ENCODE results near the gene CPE.

Gene CPE

DNA sequence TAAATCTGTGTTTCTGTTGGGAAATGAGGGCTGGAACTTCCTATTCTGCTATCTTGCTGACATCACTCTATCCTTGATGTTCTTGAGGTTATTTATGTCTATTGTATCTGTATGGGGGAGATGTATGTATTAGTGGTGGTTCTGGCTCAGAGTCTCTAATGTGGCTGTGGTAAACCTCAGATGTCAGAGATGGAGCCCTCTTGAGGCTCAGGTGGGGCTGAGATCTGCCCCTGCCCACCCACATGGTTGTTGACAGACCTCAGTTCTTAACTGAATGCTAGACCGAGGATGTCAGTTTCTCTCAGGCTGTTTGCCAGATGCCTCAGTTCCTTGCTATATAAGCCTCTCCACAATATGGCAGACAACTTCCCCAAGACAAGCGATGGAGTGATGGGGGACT is 3.3 kb upstream of the CPE start:
- Histone ChIP-seq H3K27ac (ENCODE audit: low read depth, low read length) (no peak overlapping the region), H3K4me3 (ENCODE audit: low read length) (no peak overlapping the region), H3K9me3 (ENCODE audit: control insufficient read depth, insufficient read depth, low read length) (no peaks in the 10 kb centered on the region), H3K4me1 (ENCODE audit: control insufficient read depth, low read length) (no peaks in the 10 kb centered on the region), H3F3A (ENCODE audit: control insufficient read depth, insufficient read depth) (no peaks in the 10 kb centered on the region), H3K27me3 (ENCODE audit: control insufficient read depth, low read length) (peaks cover 3% of the 10 kb centered on the region; the same call in 1 of the 2 replicates), H4K20me1 (ENCODE audit: control insufficient read depth, insufficient read depth, low read depth, low read length) (no peaks in the 10 kb centered on the region), H3K9me2 (replicated peaks; ENCODE audit: control insufficient read depth, low read length) (no peaks in the 10 kb centered on the region), H3K79me2 (ENCODE audit: control insufficient read depth, low read length) (no peaks in the 10 kb centered on the region), H3K36me3 (ENCODE audit: control insufficient read depth, low read length) (no peaks in the 10 kb centered on the region), H3K4me2 (ENCODE audit: low read length) (no peak overlapping the region)
- TF ChIP-seq, protein P1, sequence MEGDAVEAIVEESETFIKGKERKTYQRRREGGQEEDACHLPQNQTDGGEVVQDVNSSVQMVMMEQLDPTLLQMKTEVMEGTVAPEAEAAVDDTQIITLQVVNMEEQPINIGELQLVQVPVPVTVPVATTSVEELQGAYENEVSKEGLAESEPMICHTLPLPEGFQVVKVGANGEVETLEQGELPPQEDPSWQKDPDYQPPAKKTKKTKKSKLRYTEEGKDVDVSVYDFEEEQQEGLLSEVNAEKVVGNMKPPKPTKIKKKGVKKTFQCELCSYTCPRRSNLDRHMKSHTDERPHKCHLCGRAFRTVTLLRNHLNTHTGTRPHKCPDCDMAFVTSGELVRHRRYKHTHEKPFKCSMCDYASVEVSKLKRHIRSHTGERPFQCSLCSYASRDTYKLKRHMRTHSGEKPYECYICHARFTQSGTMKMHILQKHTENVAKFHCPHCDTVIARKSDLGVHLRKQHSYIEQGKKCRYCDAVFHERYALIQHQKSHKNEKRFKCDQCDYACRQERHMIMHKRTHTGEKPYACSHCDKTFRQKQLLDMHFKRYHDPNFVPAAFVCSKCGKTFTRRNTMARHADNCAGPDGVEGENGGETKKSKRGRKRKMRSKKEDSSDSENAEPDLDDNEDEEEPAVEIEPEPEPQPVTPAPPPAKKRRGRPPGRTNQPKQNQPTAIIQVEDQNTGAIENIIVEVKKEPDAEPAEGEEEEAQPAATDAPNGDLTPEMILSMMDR (IDR thresholded peaks at IDR 0.05; ENCODE audit: low read depth, low read length, poor library complexity, severe bottlenecking), result no peak
- TF ChIP-seq EZH2phosphoT487 (IDR thresholded peaks at IDR 0.05; ENCODE audit: borderline replicate concordance, low read length), result no peak

DNA sequence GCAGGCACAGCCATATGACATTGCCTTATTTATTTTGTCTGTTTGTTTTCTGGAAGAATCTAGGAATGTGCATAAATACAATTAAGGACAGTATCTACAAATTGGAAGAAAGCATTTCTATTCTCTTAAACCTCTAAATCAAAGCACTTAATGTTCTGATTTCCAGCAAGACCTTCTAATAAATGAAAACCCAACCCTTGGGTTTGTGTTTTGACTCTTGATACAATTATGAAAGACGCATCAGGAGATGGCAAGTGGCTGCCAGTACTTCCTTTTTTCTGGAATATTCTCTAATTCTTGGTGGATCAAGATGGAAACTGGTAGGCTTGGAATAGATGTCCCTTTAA is 437 bp upstream of the CPE start:
- Histone ChIP-seq H3K9me3 (ENCODE audit: control insufficient read depth, insufficient read depth, low read length) (no peaks in the 10 kb centered on the region), H3K4me1 (ENCODE audit: control insufficient read depth, low read length) (no peaks in the 10 kb centered on the region), H3F3A (ENCODE audit: control insufficient read depth, insufficient read depth) (no peaks in the 10 kb centered on the region), H3K36me3 (ENCODE audit: control insufficient read depth, low read length) (no peaks in the 10 kb centered on the region), H3K27me3 (ENCODE audit: control insufficient read depth, low read length) (peaks cover 5% of the 10 kb centered on the region), H3K9me2 (replicated peaks; ENCODE audit: control insufficient read depth, low read length) (no peaks in the 10 kb centered on the region), H3K79me2 (ENCODE audit: control insufficient read depth, low read length) (no peaks in the 10 kb centered on the region), H3K4me3 (ENCODE audit: low read length) (no peak overlapping the region), H3K4me2 (ENCODE audit: low read length) (no peak overlapping the region), H4K20me1 (ENCODE audit: control insufficient read depth, insufficient read depth, low read depth, low read length) (no peaks in the 10 kb centered on the region), H3K27ac (ENCODE audit: low read depth, low read length) (no peak overlapping the region)
- no peak for TF ChIP-seq EZH2phosphoT487 (IDR thresholded peaks at IDR 0.05; ENCODE audit: borderline replicate concordance, low read length)
- TF ChIP-seq, protein P1 (IDR thresholded peaks at IDR 0.05; ENCODE audit: low read depth, low read length, poor library complexity, severe bottlenecking), result no peak

DNA sequence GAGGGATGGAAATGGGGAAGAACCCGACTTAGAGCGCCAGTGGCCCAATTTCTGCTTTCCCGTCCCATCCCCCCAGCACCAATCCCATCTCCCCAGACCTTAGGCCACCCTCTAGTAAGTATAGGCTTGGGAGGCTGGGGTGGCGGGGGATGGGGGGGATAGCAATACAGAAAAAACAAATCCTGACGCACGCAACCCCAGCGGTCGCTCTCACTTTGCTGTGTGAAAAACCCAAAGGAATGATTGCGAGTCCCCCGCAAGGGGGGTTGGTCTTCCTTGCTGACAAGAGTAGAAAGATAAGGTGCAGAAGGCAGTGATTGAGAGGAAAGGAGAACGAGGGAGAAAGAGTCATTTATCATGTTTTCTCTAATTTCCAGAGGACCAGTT is 863 bp downstream of the CPE start:
- Histone ChIP-seq H3K9me3 (ENCODE audit: control insufficient read depth, insufficient read depth, low read length) (no peaks in the 10 kb centered on the region), H3K4me2 (ENCODE audit: low read length) (no peak overlapping the region), H3K79me2 (ENCODE audit: control insufficient read depth, low read length) (no peaks in the 10 kb centered on the region), H3K9me2 (replicated peaks; ENCODE audit: control insufficient read depth, low read length) (no peaks in the 10 kb centered on the region), H3K27me3 (ENCODE audit: control insufficient read depth, low read length) (peaks cover 5% of the 10 kb centered on the region), H3K36me3 (ENCODE audit: control insufficient read depth, low read length) (no peaks in the 10 kb centered on the region), H3K4me1 (ENCODE audit: control insufficient read depth, low read length) (no peaks in the 10 kb centered on the region), H3F3A (ENCODE audit: control insufficient read depth, insufficient read depth) (no peaks in the 10 kb centered on the region), H3K27ac (ENCODE audit: low read depth, low read length) (no peak overlapping the region), H3K4me3 (ENCODE audit: low read length) (no peak overlapping the region), H4K20me1 (ENCODE audit: control insufficient read depth, insufficient read depth, low read depth, low read length) (no peaks in the 10 kb centered on the region)
- TF ChIP-seq, protein P1 (IDR thresholded peaks at IDR 0.05; ENCODE audit: low read depth, low read length, poor library complexity, severe bottlenecking), result no peak
- no peak for TF ChIP-seq EZH2phosphoT487 (IDR thresholded peaks at IDR 0.05; ENCODE audit: borderline replicate concordance, low read length)

DNA sequence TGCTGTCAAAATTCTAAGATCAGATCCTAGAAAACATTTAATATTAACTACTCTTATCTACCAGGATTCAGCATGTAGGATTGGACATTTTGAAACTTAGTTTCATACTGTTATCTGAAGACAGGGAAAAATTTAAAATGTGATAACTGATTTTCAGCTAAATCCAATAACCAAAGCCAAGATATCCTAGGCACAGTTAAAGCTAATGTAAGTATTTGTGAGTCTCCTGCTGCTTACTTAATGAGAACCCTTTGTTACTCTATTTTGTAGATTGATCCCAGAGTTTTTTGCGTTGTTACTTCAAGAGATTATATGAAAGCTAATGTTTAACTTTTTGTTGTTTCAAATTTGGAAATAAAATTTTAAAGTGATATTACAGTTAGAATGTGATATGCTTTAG is 2.0 kb downstream of the CPE start:
- Histone ChIP-seq H3K27ac (ENCODE audit: low read depth, low read length) (no peak overlapping the region), H3K4me1 (ENCODE audit: control insufficient read depth, low read length) (no peaks in the 10 kb centered on the region), H4K20me1 (ENCODE audit: control insufficient read depth, insufficient read depth, low read depth, low read length) (no peaks in the 10 kb centered on the region), H3K9me3 (ENCODE audit: control insufficient read depth, insufficient read depth, low read length) (no peaks in the 10 kb centered on the region), H3K4me3 (ENCODE audit: low read length) (no peak overlapping the region), H3K4me2 (ENCODE audit: low read length) (no peak overlapping the region), H3K36me3 (ENCODE audit: control insufficient read depth, low read length) (no peaks in the 10 kb centered on the region), H3K79me2 (ENCODE audit: control insufficient read depth, low read length) (no peaks in the 10 kb centered on the region), H3K27me3 (ENCODE audit: control insufficient read depth, low read length) (peaks cover 5% of the 10 kb centered on the region), H3K9me2 (replicated peaks; ENCODE audit: control insufficient read depth, low read length) (no peaks in the 10 kb centered on the region), H3F3A (ENCODE audit: control insufficient read depth, insufficient read depth) (no peaks in the 10 kb centered on the region)
- no peak for TF ChIP-seq EZH2phosphoT487 (IDR thresholded peaks at IDR 0.05; ENCODE audit: borderline replicate concordance, low read length)
- TF ChIP-seq, protein P1 (IDR thresholded peaks at IDR 0.05; ENCODE audit: low read depth, low read length, poor library complexity, severe bottlenecking), result no peak
